Activated CD8-positive, alpha-beta memory T cell treated with anti-CD3 and anti-CD28 coated beads for 36 hours (primary cell): Measurements from ENCODE around the gene F2R. TPM values are rescaled to one million over a fixed set of nuclear protein-coding genes. Genes with fewer than 3 reads are reported as not detected.

Source experiments
- CTCF ChIA-PET: fragments of 350-600 bp; sonication (Branson Sonifier 250); formaldehyde crosslinking; loops from one replicate; lab custom pipeline; 2021; ENCODE audit warnings: antibody characterized with exemption; lab: Charles Lee
- POLR2A ChIA-PET: fragments of 350-600 bp; sonication (Branson Sonifier 250); formaldehyde crosslinking; loops from one replicate; lab custom pipeline; 2021; ENCODE audit warnings: antibody characterized with exemption; lab: Charles Lee
- total RNA-seq, 2 experiments: library from RNA; stranded (reverse); gene quantifications; one replicate each; pipeline ENCODE4 v1.2.3, GENCODE V29; 2021

Gene F2R
- total RNA-seq, result 10 to 100 TPM; 16.1 to 16.6 TPM

GRCh38 chr5:76715736-76716455 lies at the start of gene F2R:
TSS of gene F2R (plus strand) at chr5:76716126. CDS start at chr5:76716308, 182 bp downstream.
- ChIA-PET CTCF (interaction anchor here (1.2 to 3.3 kb wide), 5 partner anchors 11 to 59 kb away, joined by 3 to 12 read pairs (median 4); no protein-coding TSS in a partner anchor), POLR2A (interaction anchor here (1.2 to 1.5 kb wide), 2 partner anchors 17 to 42 kb away, joined by 3 to 6 read pairs; no protein-coding TSS in a partner anchor)

- ChIA-PET CTCF (no interaction called here), POLR2A (interaction anchor here (0.5 kb wide), 1 partner anchor 157 kb away, joined by 4 read pairs; no protein-coding TSS in a partner anchor)
Measured at GRCh38 chr5:76667495-76667894, 48.4 kb upstream of the F2R start.

- CTCF ChIA-PET, result interaction anchor here (1.7 kb wide), 1 partner anchor 14 kb away, joined by 3 read pairs; no protein-coding TSS in a partner anchor
- POLR2A ChIA-PET, result no interaction called here
Measured at GRCh38 chr5:76669245-76669644, 46.7 kb upstream of the F2R start.

- ChIA-PET POLR2A (no interaction called here), CTCF (interaction anchor here (1.7 kb wide), 1 partner anchor 13 kb away, joined by 3 read pairs; no protein-coding TSS in a partner anchor)
Measured at GRCh38 chr5:76670508-76670907, 45.4 kb upstream of the F2R start.

GRCh38 chr5:76672242-76672641 lies 43.7 kb upstream of the F2R start:
- ChIA-PET CTCF (no interaction called here), POLR2A (no interaction called here)

GRCh38 chr5:76673125-76673524 lies 42.8 kb upstream of the F2R start:
- ChIA-PET CTCF (no interaction called here), POLR2A (no interaction called here)

GRCh38 chr5:76674330-76675066 lies 41.4 kb upstream of the F2R start:
- ChIA-PET CTCF (no interaction called here), POLR2A (no interaction called here)

- POLR2A ChIA-PET, result no interaction called here
- CTCF ChIA-PET, result no interaction called here
Measured at GRCh38 chr5:76675364-76675763, 40.6 kb upstream of the F2R start.

- ChIA-PET POLR2A (no interaction called here), CTCF (no interaction called here)
Measured at GRCh38 chr5:76677849-76678472, 38.0 kb upstream of the F2R start.

GRCh38 chr5:76679231-76679630 lies 36.7 kb upstream of the F2R start:
- ChIA-PET CTCF (interaction anchor here (0.9 kb wide), 1 partner anchor 11 kb away, joined by 4 read pairs; no protein-coding TSS in a partner anchor), POLR2A (no interaction called here)

GRCh38 chr5:76680826-76681225 lies 35.1 kb upstream of the F2R start:
- CTCF ChIA-PET, result interaction anchor here (0.7 kb wide), 2 partner anchors 717 to 1105 kb away, joined by 4 to 6 read pairs; no protein-coding TSS in a partner anchor
- POLR2A ChIA-PET, result interaction anchor here (0.7 kb wide), 1 partner anchor 374 kb away, joined by 11 read pairs; no protein-coding TSS in a partner anchor

GRCh38 chr5:76681287-76681686 lies 34.6 kb upstream of the F2R start:
- ChIA-PET POLR2A (no interaction called here), CTCF (interaction anchor here (0.7 kb wide), 1 partner anchor 1106 kb away, joined by 6 read pairs; no protein-coding TSS in a partner anchor)

GRCh38 chr5:76682387-76682786 lies 33.5 kb upstream of the F2R start:
- ChIA-PET POLR2A (no interaction called here), CTCF (interaction anchor here (0.7 to 1.5 kb wide), 2 partner anchors 13 to 61 kb away, joined by 3 read pairs; no protein-coding TSS in a partner anchor)

- ChIA-PET POLR2A (no interaction called here), CTCF (interaction anchor here (0.9 to 1.5 kb wide), 3 partner anchors 7 to 106 kb away, joined by 3 read pairs; no protein-coding TSS in a partner anchor)
Measured at GRCh38 chr5:76683816-76684731, 31.9 kb upstream of the F2R start.

- ChIA-PET CTCF (interaction anchor here (0.9 to 1.0 kb wide), 2 partner anchors 8 to 105 kb away, joined by 3 read pairs; no protein-coding TSS in a partner anchor), POLR2A (no interaction called here)
Measured at GRCh38 chr5:76684756-76685519, 31.0 kb upstream of the F2R start.

- CTCF ChIA-PET, result no interaction called here
- POLR2A ChIA-PET, result no interaction called here
Measured at GRCh38 chr5:76685704-76686103, 30.2 kb upstream of the F2R start.

- POLR2A ChIA-PET, result no interaction called here
- CTCF ChIA-PET, result no interaction called here
Measured at GRCh38 chr5:76688212-76688611, 27.7 kb upstream of the F2R start.

GRCh38 chr5:76688836-76689235 lies 27.1 kb upstream of the F2R start:
- POLR2A ChIA-PET, result no interaction called here
- CTCF ChIA-PET, result no interaction called here
